GDM1 (cell line): ENCODE results near the gene FSTL4.
A peak's percentile ranks its signal among the peaks of the same experiment; 100 is the strongest.
"Not testable (repeated sequence)": the region's sequence is repeated elsewhere in the genome, so short reads cannot be mapped to it uniquely, and the experiment has no call there.

Source experiments
- DNase-seq: peaks from one replicate; lab custom pipeline; 2025; lab: John Stamatoyannopoulos, UW

FSTL4 gene

GRCh38 chr5:133552925-133553525, 59.3 kb downstream of the FSTL4 start:
- peak; percentile 25 for DNase-seq

GRCh38 chr5:133546500-133546899, 65.8 kb downstream of the FSTL4 start:
- DNase-seq: no peak

GRCh38 chr5:133544346-133544745, 68.0 kb downstream of the FSTL4 start:
- no peak for DNase-seq

- DNase-seq: no peak
Measured at GRCh38 chr5:133539818-133540217, 72.5 kb downstream of the FSTL4 start.

GRCh38 chr5:133538718-133539117, 73.6 kb downstream of the FSTL4 start:
- no peak for DNase-seq

GRCh38 chr5:133535241-133535929, 77.0 kb downstream of the FSTL4 start:
- not testable (repeated sequence) for DNase-seq

- DNase-seq: no peak
Measured at GRCh38 chr5:133534566-133534965, 77.8 kb downstream of the FSTL4 start.

GRCh38 chr5:133533541-133533940, 78.8 kb downstream of the FSTL4 start:
- no peak for DNase-seq

- no peak for DNase-seq
Measured at GRCh38 chr5:133531594-133531993, 80.7 kb downstream of the FSTL4 start.

- DNase-seq: no peak
Measured at GRCh38 chr5:133531178-133531577, 81.2 kb downstream of the FSTL4 start.

- DNase-seq: no peak
Measured at GRCh38 chr5:133530270-133530669, 82.1 kb downstream of the FSTL4 start.

GRCh38 chr5:133528841-133529240, 83.5 kb downstream of the FSTL4 start:
- no peak for DNase-seq

GRCh38 chr5:133527311-133527710, 85.0 kb downstream of the FSTL4 start:
- no peak for DNase-seq

- no peak for DNase-seq
Measured at GRCh38 chr5:133526368-133526767, 86.0 kb downstream of the FSTL4 start.

GRCh38 chr5:133525126-133525525, 87.2 kb downstream of the FSTL4 start:
- no peak for DNase-seq

- no peak for DNase-seq
Measured at GRCh38 chr5:133524666-133525065, 87.7 kb downstream of the FSTL4 start.

- no peak for DNase-seq
Measured at GRCh38 chr5:133523961-133524586, 88.3 kb downstream of the FSTL4 start.

GRCh38 chr5:133523013-133523658, 89.2 kb downstream of the FSTL4 start:
- DNase-seq: no peak

GRCh38 chr5:133521801-133522200, 90.5 kb downstream of the FSTL4 start:
- no peak for DNase-seq

GRCh38 chr5:133520991-133521706, 91.2 kb downstream of the FSTL4 start:
- DNase-seq: no peak

- DNase-seq: no peak
Measured at GRCh38 chr5:133520062-133520461, 92.3 kb downstream of the FSTL4 start.

- DNase-seq: no peak
Measured at GRCh38 chr5:133519191-133519590, 93.2 kb downstream of the FSTL4 start.
